B cell (primary cell): ENCODE data around the gene EIPR1. TPM values are rescaled to one million over a fixed set of nuclear protein-coding genes. Genes with fewer than 3 reads are reported as not detected.

Source experiments
- ATAC-seq: fragments of 200-7000 bp; cut with Tn5 transposase; one replicate; pipeline ENCODE4 v1.10.0; 2021; ENCODE audit warnings: low read depth, mild to moderate bottlenecking, moderate number of reproducible peaks, moderate library complexity
- CTCF ChIA-PET: fragments of 350-600 bp; sonication (Branson Sonifier 250); formaldehyde crosslinking; loops from one replicate; lab custom pipeline; 2021; ENCODE audit warnings: antibody characterized with exemption, inconsistent platforms; lab: Charles Lee
- POLR2A ChIA-PET: fragments of 350-600 bp; sonication (Branson Sonifier 250); formaldehyde crosslinking; loops from one replicate; lab custom pipeline; 2021; ENCODE audit warnings: antibody characterized with exemption; lab: Charles Lee
- DNase-seq: peaks from one replicate; pipeline ENCODE4 v3.0.0; 2013
- H2AFZ ChIP-seq: 2 replicates; pipeline ENCODE4 v1.6.1; 2012; ENCODE audit warnings: mild to moderate bottlenecking, low read depth, low read length; ENCODE audit not compliant: insufficient read depth, poor library complexity, severe bottlenecking
- H3K27ac ChIP-seq, 2 donors: 1 replicate in 1 of 2; 2 replicates in 1 of 2; pipeline ENCODE4 v1.5.1; 2012 to 2013; ENCODE audit warnings: low read length in 2 of 2, mild to moderate bottlenecking in 2 of 2, moderate library complexity in 1 of 2
- H3K27me3 ChIP-seq, 4 experiments: fragments of 200-600 bp in 1 of 4; sonication (generic) in 1 of 4; replicated peaks in 1 of 4; 1 replicate in 2 of 4; 2 replicates in 2 of 4; pipeline versions ENCODE4 v1.6.1 to v1.7.0; 2013 to 2016; ENCODE audit warnings: low read length in 3 of 4, mild to moderate bottlenecking in 2 of 4, mixed read lengths in 1 of 4, moderate library complexity in 1 of 4; ENCODE audit not compliant: insufficient read depth in 4 of 4, control insufficient read depth in 3 of 4; ENCODE audit errors: control extremely low read depth in 1 of 4
- H3K36me3 ChIP-seq, 2 experiments: replicated peaks in 1 of 2; 1 replicate in 1 of 2; 2 replicates in 1 of 2; pipeline versions ENCODE4 v1.6.1 to v1.7.1; 2013; ENCODE audit warnings: low read length in 1 of 2; ENCODE audit not compliant: insufficient read depth in 2 of 2, control insufficient read depth in 1 of 2; ENCODE audit errors: control extremely low read depth in 1 of 2, extremely low read depth in 1 of 2
- H3K4me1 ChIP-seq, 2 donors: fragments of 200-600 bp in 1 of 2; sonication (generic) in 1 of 2; 1 replicate in 1 of 2; 2 replicates in 1 of 2; pipeline versions ENCODE4 v1.5.1 to v1.6.1; 2013 to 2017; ENCODE audit warnings: low read length in 2 of 2; ENCODE audit not compliant: control insufficient read depth in 2 of 2, insufficient read depth in 2 of 2
- H3K4me2 ChIP-seq: replicated peaks from 2 replicates; pipeline ENCODE3; 2012; ENCODE audit warnings: mild to moderate bottlenecking, low read depth, low read length; ENCODE audit not compliant: poor library complexity, severe bottlenecking
- H3K4me3 ChIP-seq, 5 experiments: fragments of 200-600 bp in 1 of 5; sonication (generic) in 1 of 5; 1 replicate in 3 of 5; 2 replicates in 2 of 5; pipeline versions ENCODE4 v1.5.1 to v1.7.0; 2011 to 2016; ENCODE audit warnings: low read length in 4 of 5, mild to moderate bottlenecking in 4 of 5, low read depth in 2 of 5, control low read depth in 1 of 5, moderate library complexity in 1 of 5; ENCODE audit not compliant: insufficient read depth in 1 of 5; ENCODE audit errors: control extremely low read depth in 1 of 5, extremely low read depth in 1 of 5
- H3K79me2 ChIP-seq: fragments of 200-600 bp; sonication (generic); one replicate; pipeline ENCODE4 v1.6.0; 2016; ENCODE audit warnings: low read length; ENCODE audit not compliant: control insufficient read depth, insufficient read depth
- H3K9ac ChIP-seq: fragments of 200-600 bp; sonication (generic); 2 replicates; pipeline ENCODE4 v1.6.1; 2017; ENCODE audit warnings: mild to moderate bottlenecking, low read length, moderate library complexity
- H3K9me3 ChIP-seq, 3 donors: one replicate each; pipeline versions ENCODE4 v1.6.1 to v1.7.1; 2013; ENCODE audit warnings: low read length in 2 of 3; ENCODE audit not compliant: control insufficient read depth in 2 of 3, insufficient read depth in 1 of 3; ENCODE audit errors: control extremely low read depth in 1 of 3
- H4K20me1 ChIP-seq: 2 replicates; pipeline ENCODE4 v1.6.0; 2012; ENCODE audit warnings: mild to moderate bottlenecking, low read length; ENCODE audit not compliant: insufficient read depth, control insufficient read depth, poor library complexity, severe bottlenecking
- H3K27ac Mint-ChIP-seq: one replicate; pipeline ENCODE4 v1.8.0; 2021; ENCODE audit warnings: mixed read lengths
- H3K27me3 Mint-ChIP-seq: one replicate; pipeline ENCODE4 v1.8.0; 2021; ENCODE audit warnings: mixed read lengths
- H3K4me1 Mint-ChIP-seq: one replicate; pipeline ENCODE4 v1.8.0; 2021; ENCODE audit warnings: mixed read lengths
- H3K4me3 Mint-ChIP-seq: one replicate; pipeline ENCODE4 v1.8.0; 2021; ENCODE audit warnings: mixed read lengths
- H3K9me3 Mint-ChIP-seq: one replicate; pipeline ENCODE4 v1.8.0; 2022; ENCODE audit warnings: mixed read lengths; ENCODE audit not compliant: insufficient read depth
- CTCF ChIP-seq: fragments of 200-600 bp; IDR thresholded peaks from one replicate; pipeline ENCODE4 v1.8.0; 2022; ENCODE audit warnings: antibody characterized with exemption, mild to moderate bottlenecking
- EZH2 ChIP-seq: IDR thresholded peaks from 2 replicates; pipeline ENCODE4 v1.6.1; 2012; ENCODE audit warnings: borderline replicate concordance, low read depth, mild to moderate bottlenecking, moderate library complexity, low read length; ENCODE audit not compliant: insufficient read depth, poor library complexity, severe bottlenecking
- WGBS: methylation state at CpG from one replicate; pipeline ENCODE4 v1.1.5; 2013; ENCODE audit warnings: missing lambda C conversion rate; ENCODE audit not compliant: insufficient coverage; 5-methylcytosine and 5-hydroxymethylcytosine counted together
- intact Hi-C: fragments of 100-400 bp; cut with micrococcal nuclease; formaldehyde crosslinking; loops from one replicate; pipeline ENCODE4 v1.10.0; 2022
- polyA plus RNA-seq: library from polyadenylated mRNA; depleted of rRNA; stranded (reverse); fragments of >200 nt; gene quantifications from 2 replicates; pipeline ENCODE4 v1.2.3, GENCODE V29; 2012
- total RNA-seq, 2 donors: library from RNA; stranded (reverse); fragments of 120-200 nt in 1 of 2; gene quantifications; 1 replicate in 1 of 2; 2 replicates in 1 of 2; pipeline versions ENCODE4 v1.2.3 to v1.2.4, GENCODE V29; 2013 to 2022

EIPR1 gene
- total and polyA plus RNA-seq, 2 donors (not counting 1 experiment from before 2014, with no cell fraction given): 31.8 to 37.0 TPM

- POLR2A ChIA-PET: interaction anchor here (0.5 kb wide), 1 partner anchor 342 kb away, joined by 5 read pairs; no protein-coding TSS in a partner anchor
Measured at GRCh38 chr2:3216841-3217495, 160.7 kb downstream of the EIPR1 start.

More at GRCh38 chr2:3216841-3217495, 160.7 kb downstream of the EIPR1 start:
- no peak overlapping the region for H3K4me2 ChIP-seq
- no peak overlapping the region for H3K9ac ChIP-seq
- CTCF ChIA-PET: no interaction called here
- no CpG with 5 or more reads among the region's 7 CpGs for WGBS
- no peaks in the 10 kb centered on the region for H3K4me1 Mint-ChIP-seq
- no peak overlapping the region for H3K27ac ChIP-seq
- no peak overlapping the region for H3K27ac Mint-ChIP-seq
- intact Hi-C loops: no loop called here
- DNase-seq (no peak), ATAC-seq (no peak)
- H3K4me3 ChIP-seq: no peak overlapping the region
- no peaks in the 10 kb centered on the region for H4K20me1 ChIP-seq
- peaks cover 0 to 11% (median 0%) of the 10 kb centered on the region in 3 donors for H3K9me3 ChIP-seq
- H3K79me2 ChIP-seq: peaks cover 34% of the 10 kb centered on the region
- H3K27me3 ChIP-seq: no peaks in the 10 kb centered on the region
- peaks cover 0 to 10% of the 10 kb centered on the region in 2 experiments for H3K36me3 ChIP-seq
- H3K4me1 ChIP-seq: peaks cover 0 to 4% of the 10 kb centered on the region in 2 donors
- no peak overlapping the region for H3K4me3 Mint-ChIP-seq
- no peaks in the 10 kb centered on the region for H3K27me3 Mint-ChIP-seq
- H2AFZ ChIP-seq: no peak overlapping the region
- peaks cover 5% of the 10 kb centered on the region for H3K9me3 Mint-ChIP-seq
- TF ChIP-seq CTCF (no peak), EZH2 (no peak)
